GM19043 (cell line): ENCODE measurements around the gene MYPOP.
"Not testable (repeated sequence)": the region's sequence is repeated elsewhere in the genome, so short reads cannot be mapped to it uniquely, and the experiment has no call there.

Experiments
- ATAC-seq: cut with Tn5 transposase; IDR thresholded peaks from one replicate; pipeline ENCODE4 v1.9.1; 2021; ENCODE audit warnings: low read depth; ENCODE audit not compliant: unreplicated experiment

Gene MYPOP

GRCh38 chr19:45884682-45885555, 17.5 kb downstream of the MYPOP start:
- no peak for ATAC-seq

- ATAC-seq, result no peak
These were observed 18.3 kb downstream of the MYPOP start for GRCh38 chr19:45883881-45884681.

- no peak for ATAC-seq
These were observed 18.9 kb downstream of the MYPOP start for GRCh38 chr19:45883586-45883880.

- ATAC-seq, result no peak
These were observed 19.5 kb downstream of the MYPOP start for GRCh38 chr19:45882652-45883585.

GRCh38 chr19:45881909-45882528, 20.4 kb downstream of the MYPOP start:
- ATAC-seq, result no peak

GRCh38 chr19:45881082-45881908, 21.1 kb downstream of the MYPOP start:
- ATAC-seq, result no peak

- no peak for ATAC-seq
These were observed 22.4 kb downstream of the MYPOP start for GRCh38 chr19:45879971-45880370.

- no peak for ATAC-seq
These were observed 23.4 kb downstream of the MYPOP start for GRCh38 chr19:45879055-45879454.

GRCh38 chr19:45878043-45878794, 24.2 kb downstream of the MYPOP start:
- ATAC-seq, result no peak

- ATAC-seq, result no peak
These were observed 25.8 kb downstream of the MYPOP start for GRCh38 chr19:45876411-45877197.

- no peak for ATAC-seq
These were observed 26.3 kb downstream of the MYPOP start for GRCh38 chr19:45876161-45876410.

GRCh38 chr19:45874620-45874966, 27.8 kb downstream of the MYPOP start:
- no peak for ATAC-seq

- no peak for ATAC-seq
These were observed 29.1 kb downstream of the MYPOP start for GRCh38 chr19:45873219-45873772.

- no peak for ATAC-seq
These were observed 30.1 kb downstream of the MYPOP start for GRCh38 chr19:45872095-45872919.

- ATAC-seq, result no peak
These were observed 31.6 kb downstream of the MYPOP start for GRCh38 chr19:45870798-45871197.

- ATAC-seq, result not testable (repeated sequence)
These were observed 35.2 kb downstream of the MYPOP start for GRCh38 chr19:45867241-45867640.
